ENCODE results near the gene DOCK7.

DNA sequence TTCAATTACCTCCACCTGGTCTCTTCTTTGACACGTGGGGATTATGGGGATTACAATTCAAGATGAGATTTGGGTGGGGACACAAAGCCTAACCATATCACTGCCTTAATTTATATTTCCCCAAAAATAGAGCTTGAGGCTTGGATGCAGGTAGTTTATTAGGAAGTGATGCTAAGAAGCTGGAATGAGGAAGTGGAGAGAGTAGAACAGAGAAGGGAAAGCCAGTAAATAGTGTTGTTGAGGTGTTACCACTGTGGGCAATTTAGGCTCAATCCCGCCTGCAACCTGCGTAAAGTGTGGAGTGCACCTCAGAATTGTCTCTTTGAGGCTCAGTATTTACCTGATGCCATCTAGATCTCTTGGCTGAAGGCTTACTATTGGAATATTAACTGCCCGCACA is 4.9 kb upstream of the DOCK7 start:
- TF ChIP-seq, protein P1, sequence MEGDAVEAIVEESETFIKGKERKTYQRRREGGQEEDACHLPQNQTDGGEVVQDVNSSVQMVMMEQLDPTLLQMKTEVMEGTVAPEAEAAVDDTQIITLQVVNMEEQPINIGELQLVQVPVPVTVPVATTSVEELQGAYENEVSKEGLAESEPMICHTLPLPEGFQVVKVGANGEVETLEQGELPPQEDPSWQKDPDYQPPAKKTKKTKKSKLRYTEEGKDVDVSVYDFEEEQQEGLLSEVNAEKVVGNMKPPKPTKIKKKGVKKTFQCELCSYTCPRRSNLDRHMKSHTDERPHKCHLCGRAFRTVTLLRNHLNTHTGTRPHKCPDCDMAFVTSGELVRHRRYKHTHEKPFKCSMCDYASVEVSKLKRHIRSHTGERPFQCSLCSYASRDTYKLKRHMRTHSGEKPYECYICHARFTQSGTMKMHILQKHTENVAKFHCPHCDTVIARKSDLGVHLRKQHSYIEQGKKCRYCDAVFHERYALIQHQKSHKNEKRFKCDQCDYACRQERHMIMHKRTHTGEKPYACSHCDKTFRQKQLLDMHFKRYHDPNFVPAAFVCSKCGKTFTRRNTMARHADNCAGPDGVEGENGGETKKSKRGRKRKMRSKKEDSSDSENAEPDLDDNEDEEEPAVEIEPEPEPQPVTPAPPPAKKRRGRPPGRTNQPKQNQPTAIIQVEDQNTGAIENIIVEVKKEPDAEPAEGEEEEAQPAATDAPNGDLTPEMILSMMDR (conservative IDR thresholded peaks at IDR 0.05; ENCODE audit: low read length), result no peak
- no peak for TF ChIP-seq EZH2phosphoT487 (IDR thresholded peaks at IDR 0.05; ENCODE audit: borderline replicate concordance)
